ENCODE data around the gene SLCO4A1.

Gene SLCO4A1

GRCh38 chr20:62650551-62651284, 8.4 kb downstream of the SLCO4A1 start:
- in situ Hi-C loops (cut with HindIII; ENCODE audit: low sequenced_read_pairs) = no loop called here

GRCh38 chr20:62651285-62652021, 9.2 kb downstream of the SLCO4A1 start:
- in situ Hi-C loops (cut with HindIII; ENCODE audit: low sequenced_read_pairs) = no loop called here

- in situ Hi-C loops (cut with HindIII; ENCODE audit: low sequenced_read_pairs) = no loop called here
These were observed 10.0 kb downstream of the SLCO4A1 start for GRCh38 chr20:62652041-62652893.

DNA sequence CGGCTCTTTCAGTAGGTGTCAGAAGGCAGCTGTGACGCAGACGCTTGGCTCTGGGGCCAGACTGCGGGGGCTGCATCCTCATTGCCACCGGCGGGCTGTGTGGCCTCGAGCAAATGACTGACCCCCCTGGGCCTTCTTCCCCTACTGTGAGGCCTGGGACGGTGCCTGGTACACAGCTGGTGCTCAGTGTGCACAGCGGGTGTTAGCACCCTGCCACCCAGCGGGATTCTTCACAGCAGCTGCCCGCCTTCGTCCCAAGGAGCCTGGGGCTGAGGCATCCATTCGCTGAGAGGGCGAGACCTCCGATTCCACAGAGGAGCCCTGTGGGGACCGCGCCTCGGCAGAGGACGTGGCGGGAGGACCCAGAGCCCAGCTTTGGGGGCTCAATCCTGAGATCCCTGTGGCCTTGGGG, 10.6 kb downstream of the SLCO4A1 start:
- in situ Hi-C loops (cut with HindIII; ENCODE audit: low sequenced_read_pairs) = no loop called here

- in situ Hi-C loops (cut with HindIII; ENCODE audit: low sequenced_read_pairs) = no loop called here
These were observed 11.1 kb downstream of the SLCO4A1 start for GRCh38 chr20:62653373-62653772.

DNA sequence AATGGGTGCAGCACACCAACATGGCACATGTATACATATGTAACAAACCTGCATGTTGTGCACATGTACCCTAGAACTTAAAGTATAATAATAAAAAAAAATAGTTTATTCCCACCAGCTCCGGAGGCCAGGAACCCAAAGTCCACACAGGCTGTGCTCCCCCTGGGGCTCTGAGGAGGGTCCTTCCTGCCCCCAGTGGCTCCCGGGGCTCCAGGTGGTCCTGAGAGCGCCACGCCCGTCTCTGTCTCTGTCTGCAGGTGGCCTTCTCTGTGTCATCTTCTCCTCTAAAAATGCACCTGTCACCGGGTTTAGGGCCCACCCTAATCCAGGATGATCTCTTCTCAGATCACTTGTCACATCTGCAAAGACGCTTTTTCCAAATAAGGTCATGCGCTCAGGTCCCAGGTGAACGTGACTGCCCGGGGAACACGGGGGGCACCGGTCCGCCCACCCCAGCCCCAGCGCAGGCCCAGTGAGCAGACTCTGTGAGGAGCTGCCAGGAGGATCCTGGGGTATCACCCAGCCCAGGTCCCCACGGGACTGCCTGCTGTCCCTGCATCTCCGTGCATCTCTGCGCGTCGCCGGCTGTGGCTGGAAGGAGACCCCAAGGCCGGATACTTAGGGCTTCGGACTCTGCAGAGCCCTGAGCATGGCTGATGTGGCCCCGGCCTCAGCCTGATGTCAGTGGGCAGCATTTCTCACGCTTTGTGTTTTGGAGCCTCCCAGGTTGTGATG, 11.8 kb downstream of the SLCO4A1 start:
- in situ Hi-C loops (cut with HindIII; ENCODE audit: low sequenced_read_pairs) = no loop called here

GRCh38 chr20:62655282-62656196, 13.2 kb downstream of the SLCO4A1 start:
- in situ Hi-C loops (cut with HindIII; ENCODE audit: low sequenced_read_pairs) = no loop called here

GRCh38 chr20:62656197-62656918, 14.1 kb downstream of the SLCO4A1 start:
- in situ Hi-C loops (cut with HindIII; ENCODE audit: low sequenced_read_pairs) = no loop called here

DNA sequence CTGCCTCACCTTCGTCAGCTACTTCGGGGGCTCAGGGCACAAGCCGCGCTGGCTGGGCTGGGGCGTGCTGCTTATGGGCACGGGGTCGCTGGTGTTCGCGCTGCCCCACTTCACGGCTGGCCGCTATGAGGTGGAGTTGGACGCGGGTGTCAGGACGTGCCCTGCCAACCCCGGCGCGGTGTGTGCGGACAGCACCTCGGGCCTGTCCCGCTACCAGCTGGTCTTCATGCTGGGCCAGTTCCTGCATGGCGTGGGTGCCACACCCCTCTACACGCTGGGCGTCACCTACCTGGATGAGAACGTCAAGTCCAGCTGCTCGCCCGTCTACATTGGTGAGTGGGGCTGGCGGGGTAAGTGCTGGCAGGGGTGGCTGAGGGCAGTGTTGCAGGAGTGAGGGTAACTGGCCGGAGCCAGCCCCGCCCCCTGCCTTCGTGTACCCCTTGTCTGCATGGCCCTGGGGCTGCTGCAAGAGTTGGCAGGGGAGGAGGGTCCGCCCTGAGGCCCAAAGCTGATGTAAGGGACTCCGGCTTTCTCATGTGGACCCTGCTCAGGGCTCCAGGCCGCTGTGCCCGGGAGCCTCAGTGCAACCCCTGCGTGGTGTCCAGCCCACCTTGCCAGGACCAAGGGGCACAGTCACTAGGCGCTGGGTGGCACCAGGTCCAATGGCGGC, 14.8 kb downstream of the SLCO4A1 start:
- in situ Hi-C loops (cut with HindIII; ENCODE audit: low sequenced_read_pairs) = no loop called here

- in situ Hi-C loops (cut with HindIII; ENCODE audit: low sequenced_read_pairs) = no loop called here
These were observed 15.3 kb downstream of the SLCO4A1 start for GRCh38 chr20:62657589-62657942.

DNA sequence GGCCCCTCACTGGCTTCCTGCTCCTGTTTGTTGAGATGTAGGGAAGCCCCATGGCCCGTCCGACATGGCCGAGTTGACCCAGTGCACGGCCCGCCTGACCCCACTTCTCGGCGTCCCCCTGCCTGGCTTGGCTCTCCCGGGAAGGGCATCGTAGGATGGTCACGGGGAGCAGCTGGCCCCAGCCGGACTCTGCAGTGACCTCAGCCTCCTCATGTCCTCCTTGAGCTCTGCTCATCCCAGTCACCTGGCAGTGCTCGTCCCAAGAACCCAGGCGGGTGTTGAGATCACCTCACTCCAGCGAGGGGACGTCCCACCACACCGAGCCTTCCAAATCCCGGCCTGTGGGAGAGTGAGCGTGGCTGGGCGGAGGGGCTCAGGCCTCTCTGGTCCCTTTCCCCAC, 15.7 kb downstream of the SLCO4A1 start:
- in situ Hi-C loops (cut with HindIII; ENCODE audit: low sequenced_read_pairs) = no loop called here

DNA sequence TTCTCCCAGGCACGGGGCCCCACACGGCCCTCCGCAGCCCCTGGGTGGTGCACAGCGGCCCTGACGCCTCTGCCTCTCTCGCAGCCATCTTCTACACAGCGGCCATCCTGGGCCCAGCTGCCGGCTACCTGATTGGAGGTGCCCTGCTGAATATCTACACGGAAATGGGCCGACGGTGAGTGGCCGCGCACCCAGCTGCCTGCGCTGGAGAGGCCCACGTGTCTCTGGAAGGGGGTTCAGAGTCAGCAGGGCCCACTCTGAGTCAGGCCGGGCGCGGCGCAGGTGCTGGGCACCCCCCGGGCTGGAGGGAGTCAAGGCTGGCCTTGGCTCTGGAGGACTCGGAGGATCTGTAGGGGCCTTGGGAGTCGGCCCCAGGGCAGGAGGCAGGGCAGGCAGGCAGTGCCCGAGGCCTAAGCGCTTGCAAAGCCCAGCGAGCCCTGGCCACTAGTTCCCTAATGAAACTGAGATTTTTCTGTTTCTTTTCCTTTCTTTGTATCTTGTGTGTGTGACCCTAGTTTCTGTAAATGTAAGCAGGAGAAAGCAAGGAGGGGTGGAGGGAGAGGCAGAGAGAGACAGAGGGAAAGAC, 16.4 kb downstream of the SLCO4A1 start:
- in situ Hi-C loops (cut with HindIII; ENCODE audit: low sequenced_read_pairs) = no loop called here

DNA sequence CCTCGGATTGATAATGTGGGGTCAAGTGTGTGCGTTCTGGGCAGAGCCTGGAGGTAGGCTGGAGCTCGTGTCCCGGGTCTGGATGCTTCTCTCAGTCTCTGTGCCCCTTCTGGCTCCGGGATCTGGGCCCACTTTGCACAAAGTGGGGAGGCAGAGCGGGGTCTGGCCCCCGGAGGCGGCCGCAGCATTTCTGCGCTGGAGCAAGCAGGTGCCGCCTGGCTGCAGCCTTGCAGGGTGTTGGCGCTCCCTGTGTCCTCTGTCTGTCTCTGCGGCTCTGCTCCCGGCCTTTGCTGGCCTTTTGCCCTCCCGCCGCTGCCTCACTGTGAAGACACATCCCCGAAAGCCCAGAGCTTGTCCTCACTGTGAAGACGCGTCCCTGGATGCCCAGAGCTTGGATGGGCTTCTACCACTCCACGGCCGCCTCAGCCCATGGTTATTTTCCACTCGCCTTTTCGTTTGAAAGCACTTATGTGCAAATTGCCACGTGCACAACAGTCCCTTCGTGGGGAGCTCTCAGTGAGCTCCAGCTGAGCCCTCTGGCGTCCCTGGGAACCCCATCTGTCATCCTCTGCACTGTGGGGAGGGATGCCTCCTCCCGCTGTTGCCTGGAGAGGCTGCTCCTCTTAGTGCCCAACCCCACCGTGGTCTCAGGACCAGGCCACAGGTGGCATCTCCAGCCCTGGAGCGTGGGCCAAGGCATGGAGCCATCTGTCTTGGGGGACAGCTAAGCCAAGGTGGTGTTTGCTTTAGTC, 17.4 kb downstream of the SLCO4A1 start:
- in situ Hi-C loops (cut with HindIII; ENCODE audit: low sequenced_read_pairs) = no loop called here

GRCh38 chr20:62660240-62660615, 17.9 kb downstream of the SLCO4A1 start:
- in situ Hi-C loops (cut with HindIII; ENCODE audit: low sequenced_read_pairs) = no loop called here

GRCh38 chr20:62660768-62661167, 18.5 kb downstream of the SLCO4A1 start:
- in situ Hi-C loops (cut with HindIII; ENCODE audit: low sequenced_read_pairs) = no loop called here

DNA sequence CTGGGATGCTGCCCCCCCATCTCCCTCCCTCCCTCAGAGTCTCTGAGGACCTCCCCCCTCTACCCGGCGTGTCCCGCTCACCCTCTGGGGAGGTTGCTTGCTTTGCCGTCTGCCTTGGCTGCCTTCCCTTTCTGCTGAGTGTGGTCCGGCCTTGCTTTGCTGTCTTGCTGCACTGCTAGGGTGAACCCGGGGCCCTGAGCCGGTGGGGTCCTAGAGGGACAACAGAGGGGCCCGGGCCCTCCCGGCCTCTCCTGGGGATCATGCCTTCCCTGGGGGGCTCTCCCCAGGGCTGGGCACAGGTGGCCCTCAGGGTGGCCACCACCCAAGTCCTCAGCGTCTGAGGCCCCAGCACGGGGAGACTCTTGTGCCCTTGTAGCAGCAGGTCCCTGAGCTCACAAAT, 19.3 kb downstream of the SLCO4A1 start:
- in situ Hi-C loops (cut with HindIII; ENCODE audit: low sequenced_read_pairs) = no loop called here

DNA sequence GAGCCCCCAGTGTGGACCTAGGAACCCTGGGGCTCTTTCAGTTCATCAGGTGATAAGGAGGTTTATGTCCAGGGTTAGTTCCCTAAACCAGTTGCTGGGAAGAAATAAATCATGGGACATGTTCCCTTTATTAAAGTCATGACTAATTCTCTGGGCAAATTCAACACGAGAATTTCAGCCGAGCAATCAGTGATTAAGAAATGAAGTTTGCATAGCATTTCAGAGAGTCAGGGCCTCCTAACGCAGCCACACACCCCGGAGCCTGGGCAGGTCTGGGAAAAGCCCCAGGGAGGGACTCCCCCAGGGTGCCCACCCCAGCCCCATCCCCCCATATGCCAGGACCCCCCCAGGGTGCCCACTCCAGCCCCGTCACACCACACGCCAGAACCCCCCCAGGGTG, 20.1 kb downstream of the SLCO4A1 start:
- in situ Hi-C loops (cut with HindIII; ENCODE audit: low sequenced_read_pairs) = no loop called here
